ENCODE results near the gene NEXMIF. TPM values are rescaled to one million over a fixed set of nuclear protein-coding genes. Genes with fewer than 3 reads are reported as not detected.
"Not testable (repeated sequence)": the region's sequence is repeated elsewhere in the genome, so short reads cannot be mapped to it uniquely, and the experiment has no call there.

NEXMIF gene
- total RNA-seq, 1 donor, result not detected

- H3K4me3 ChIP-seq (ENCODE audit: low read depth, low read length), result no peak overlapping the region
- no peak for DNase-seq (ENCODE audit: low read depth)
- TF ChIP-seq, protein P1, sequence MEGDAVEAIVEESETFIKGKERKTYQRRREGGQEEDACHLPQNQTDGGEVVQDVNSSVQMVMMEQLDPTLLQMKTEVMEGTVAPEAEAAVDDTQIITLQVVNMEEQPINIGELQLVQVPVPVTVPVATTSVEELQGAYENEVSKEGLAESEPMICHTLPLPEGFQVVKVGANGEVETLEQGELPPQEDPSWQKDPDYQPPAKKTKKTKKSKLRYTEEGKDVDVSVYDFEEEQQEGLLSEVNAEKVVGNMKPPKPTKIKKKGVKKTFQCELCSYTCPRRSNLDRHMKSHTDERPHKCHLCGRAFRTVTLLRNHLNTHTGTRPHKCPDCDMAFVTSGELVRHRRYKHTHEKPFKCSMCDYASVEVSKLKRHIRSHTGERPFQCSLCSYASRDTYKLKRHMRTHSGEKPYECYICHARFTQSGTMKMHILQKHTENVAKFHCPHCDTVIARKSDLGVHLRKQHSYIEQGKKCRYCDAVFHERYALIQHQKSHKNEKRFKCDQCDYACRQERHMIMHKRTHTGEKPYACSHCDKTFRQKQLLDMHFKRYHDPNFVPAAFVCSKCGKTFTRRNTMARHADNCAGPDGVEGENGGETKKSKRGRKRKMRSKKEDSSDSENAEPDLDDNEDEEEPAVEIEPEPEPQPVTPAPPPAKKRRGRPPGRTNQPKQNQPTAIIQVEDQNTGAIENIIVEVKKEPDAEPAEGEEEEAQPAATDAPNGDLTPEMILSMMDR (IDR thresholded peaks at IDR 0.05; ENCODE audit: insufficient read depth, low read length), result no peak
Observed at GRCh38 chrX:74922922-74923543, 2.2 kb downstream of the NEXMIF start.

- no peak overlapping the region for H3K4me3 ChIP-seq (ENCODE audit: low read depth, low read length)
- no peak for DNase-seq (ENCODE audit: low read depth)
- TF ChIP-seq, protein P1 (IDR thresholded peaks at IDR 0.05; ENCODE audit: insufficient read depth, low read length), result no peak
Observed at GRCh38 chrX:74911494-74911893, 13.8 kb downstream of the NEXMIF start.

GRCh38 chrX:74906417-74906816, 18.8 kb downstream of the NEXMIF start:
- no peak overlapping the region for H3K4me3 ChIP-seq (ENCODE audit: low read depth, low read length)
- TF ChIP-seq, protein P1 (IDR thresholded peaks at IDR 0.05; ENCODE audit: insufficient read depth, low read length), result no peak
- no peak for DNase-seq (ENCODE audit: low read depth)

GRCh38 chrX:74902806-74903205, 22.4 kb downstream of the NEXMIF start:
- TF ChIP-seq, protein P1 (IDR thresholded peaks at IDR 0.05; ENCODE audit: insufficient read depth, low read length), result no peak
- DNase-seq (ENCODE audit: low read depth), result no peak
- no peak overlapping the region for H3K4me3 ChIP-seq (ENCODE audit: low read depth, low read length)

DNA sequence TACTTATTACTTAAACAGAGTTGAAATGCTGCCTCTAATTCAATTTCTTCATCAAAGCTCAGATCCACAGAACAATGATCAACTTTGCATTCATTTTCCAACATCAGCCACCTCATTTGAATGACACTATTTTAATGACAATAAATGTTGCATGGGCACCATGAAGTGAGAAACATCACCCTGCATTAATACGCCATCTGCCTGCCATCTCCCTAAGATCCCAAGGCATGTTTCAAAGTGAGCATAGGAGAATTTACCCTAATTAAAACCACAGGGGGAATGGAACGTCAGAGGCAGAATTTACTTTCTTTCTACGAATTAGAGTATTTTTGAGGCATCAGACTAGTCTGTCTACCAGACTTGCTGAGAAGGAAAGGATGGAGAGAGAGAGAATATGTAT, 32.7 kb downstream of the NEXMIF start:
- no peak for DNase-seq (ENCODE audit: low read depth)
- TF ChIP-seq, protein P1 (IDR thresholded peaks at IDR 0.05; ENCODE audit: insufficient read depth, low read length), result no peak
- no peak overlapping the region for H3K4me3 ChIP-seq (ENCODE audit: low read depth, low read length)

GRCh38 chrX:74890676-74891430, 34.4 kb downstream of the NEXMIF start:
- TF ChIP-seq, protein P1 (IDR thresholded peaks at IDR 0.05; ENCODE audit: insufficient read depth, low read length), result no peak
- no peak overlapping the region for H3K4me3 ChIP-seq (ENCODE audit: low read depth, low read length)
- DNase-seq (ENCODE audit: low read depth), result no peak

DNA sequence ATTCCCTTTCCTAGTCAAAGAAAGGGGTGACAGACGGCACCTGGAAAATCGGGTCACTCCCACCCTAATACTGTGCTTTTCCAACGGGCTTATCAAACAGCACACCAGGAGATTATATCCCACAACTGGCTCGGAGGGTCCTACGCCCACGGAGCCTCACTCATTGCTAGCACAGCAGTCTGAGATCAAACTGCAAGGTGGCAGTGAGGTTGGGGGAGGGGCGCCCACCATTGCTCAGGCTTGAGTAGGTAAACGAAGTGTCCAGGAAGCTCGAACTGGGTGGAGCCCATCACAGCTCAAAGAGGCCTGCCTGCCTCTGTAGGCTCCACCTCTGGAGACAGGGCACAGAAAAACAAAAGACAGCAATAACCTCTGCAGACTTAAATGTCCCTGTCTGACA, 42.9 kb downstream of the NEXMIF start:
- H3K4me3 ChIP-seq (ENCODE audit: low read depth, low read length); DNase-seq (ENCODE audit: low read depth): not testable (repeated sequence)

Measured in fibroblast of the aortic adventitia (primary cell).